ENCODE measurements around the gene FMN1.

Gene FMN1

DNA sequence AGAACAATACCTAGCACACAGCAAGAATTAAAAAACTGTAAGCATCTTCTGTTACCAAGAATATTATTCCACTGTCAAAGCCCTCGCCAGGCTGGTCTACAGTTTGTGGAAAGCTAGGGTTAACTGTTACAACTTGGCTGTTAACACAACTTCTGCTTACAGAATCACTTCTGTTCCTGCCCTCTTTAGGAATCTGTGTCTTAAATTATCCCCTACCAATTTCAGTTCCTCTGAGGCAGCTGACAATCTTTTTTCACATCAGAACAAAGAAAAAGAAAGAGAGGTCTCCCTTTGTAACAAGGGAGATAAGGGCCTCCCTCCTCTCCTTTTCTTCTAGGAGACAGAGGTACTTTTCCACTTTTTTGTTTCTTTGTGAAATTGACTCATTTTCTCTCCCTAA lies 188.9 kb downstream of the FMN1 start:
- DNase-seq: no peak

DNA sequence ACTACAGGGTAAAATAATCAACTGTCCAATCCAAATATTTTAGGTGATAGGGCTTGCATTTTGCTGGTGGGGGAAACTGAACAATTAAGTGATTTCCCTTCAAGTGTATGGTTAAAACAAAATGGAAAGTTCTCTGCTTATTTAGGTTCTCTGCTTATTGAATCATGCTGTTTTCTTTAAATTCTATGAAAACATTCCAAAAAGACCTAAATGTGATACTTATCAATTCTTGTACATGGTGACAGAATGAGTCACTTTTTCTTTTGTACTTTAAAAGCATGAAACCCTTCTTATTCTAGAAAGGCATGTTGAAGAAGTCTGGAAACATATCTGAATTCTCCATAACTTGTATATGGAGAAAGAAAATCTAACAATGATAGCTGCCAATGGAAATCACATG lies 192.6 kb downstream of the FMN1 start:
- no peak for DNase-seq

DNA sequence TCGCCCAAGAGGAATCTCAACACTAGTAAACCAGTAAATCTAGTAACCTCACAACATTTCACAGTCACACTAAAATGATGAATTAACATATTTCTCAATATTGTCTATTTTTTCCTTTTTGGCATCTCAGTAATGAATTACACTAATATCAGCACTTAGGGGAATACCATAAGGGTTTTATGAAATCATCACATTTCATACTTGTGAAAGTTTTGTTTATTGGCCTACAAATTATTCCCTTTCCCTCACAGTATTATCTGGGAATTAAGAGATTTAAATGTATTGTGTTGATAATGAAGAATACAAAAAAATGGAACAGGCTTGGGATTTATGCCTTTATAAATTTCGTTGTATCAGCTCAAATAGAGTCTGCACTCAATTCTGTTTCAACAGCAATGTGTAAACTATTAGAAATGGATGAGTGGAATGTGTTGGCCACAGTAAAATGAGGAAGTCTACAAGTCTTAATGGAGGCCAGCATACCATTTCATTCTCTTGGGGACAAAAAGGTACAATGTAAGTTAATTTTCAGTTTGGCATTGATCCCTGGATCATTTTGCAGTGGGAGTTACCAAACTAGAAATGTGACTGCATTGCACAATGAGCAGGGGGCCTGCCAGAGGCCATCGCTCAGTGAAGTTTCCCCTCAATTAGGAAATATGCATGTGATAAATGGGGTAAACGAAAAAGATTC lies 195.4 kb downstream of the FMN1 start:
- DNase-seq: no peak

DNA sequence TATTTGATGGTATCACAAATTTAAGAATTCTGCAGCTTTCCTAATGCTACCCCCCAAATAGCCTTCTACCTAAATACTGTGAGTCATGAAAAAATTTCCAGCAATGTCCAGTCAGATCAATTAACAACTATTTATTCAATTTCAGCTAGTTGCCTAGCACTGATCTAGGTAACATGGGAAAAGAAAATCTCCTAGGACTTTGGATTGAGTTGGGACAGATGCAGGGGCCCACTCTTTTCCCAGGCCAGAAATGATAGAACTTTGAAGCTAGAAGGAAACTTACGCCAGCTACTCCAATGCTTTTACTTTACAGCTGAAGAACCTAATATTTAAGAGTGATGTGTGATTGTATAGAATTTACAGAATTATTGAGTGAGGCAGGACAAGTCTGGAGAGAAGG lies 196.3 kb downstream of the FMN1 start:
- DNase-seq: no peak

DNA sequence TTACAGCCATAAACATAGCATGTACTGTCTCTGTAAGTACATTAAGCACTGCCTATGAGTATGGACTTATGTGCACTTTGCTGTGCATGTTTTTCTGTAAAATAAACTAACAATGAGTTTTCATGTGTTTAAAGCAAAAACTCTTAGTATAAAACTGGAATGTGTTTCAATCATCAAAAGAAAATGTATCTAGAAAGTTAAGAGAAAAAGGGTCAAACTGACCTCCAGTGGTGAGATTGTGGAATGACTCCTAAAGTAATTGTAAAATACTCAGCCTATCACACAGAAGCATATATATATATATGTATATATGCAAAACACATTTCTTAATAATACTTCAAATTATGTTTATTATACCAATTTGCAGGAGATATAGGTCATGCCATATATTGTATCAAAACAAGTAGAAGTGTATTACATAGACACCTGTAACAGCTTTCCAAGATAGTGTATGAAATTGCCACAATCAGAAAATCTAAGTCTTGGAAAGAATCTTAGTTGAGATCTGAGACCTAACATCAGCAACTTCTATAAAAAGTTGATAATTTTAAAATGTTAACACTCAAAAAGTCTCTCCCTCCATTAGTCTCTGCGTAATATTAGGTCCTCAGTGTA lies 199.6 kb downstream of the FMN1 start:
- DNase-seq: no peak

DNA sequence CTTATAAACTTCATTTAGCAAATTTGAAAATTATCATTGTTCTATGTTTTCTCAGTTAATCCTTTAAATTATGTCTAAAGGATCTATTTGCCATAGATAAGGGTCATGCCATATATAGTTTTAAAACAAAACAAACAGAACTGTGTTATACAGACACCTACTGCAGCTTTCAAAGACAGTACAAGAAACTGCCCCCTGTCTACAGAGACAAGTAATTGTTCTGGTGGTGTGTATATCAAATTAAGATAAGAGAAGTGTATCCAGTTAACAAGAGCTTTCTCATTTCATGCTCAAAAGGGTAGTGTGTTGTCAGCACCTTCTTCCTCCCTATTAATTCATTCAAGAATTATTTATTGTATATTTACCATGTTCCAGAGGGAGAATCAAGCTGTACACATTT lies 201.2 kb downstream of the FMN1 start:
- DNase-seq: no peak

DNA sequence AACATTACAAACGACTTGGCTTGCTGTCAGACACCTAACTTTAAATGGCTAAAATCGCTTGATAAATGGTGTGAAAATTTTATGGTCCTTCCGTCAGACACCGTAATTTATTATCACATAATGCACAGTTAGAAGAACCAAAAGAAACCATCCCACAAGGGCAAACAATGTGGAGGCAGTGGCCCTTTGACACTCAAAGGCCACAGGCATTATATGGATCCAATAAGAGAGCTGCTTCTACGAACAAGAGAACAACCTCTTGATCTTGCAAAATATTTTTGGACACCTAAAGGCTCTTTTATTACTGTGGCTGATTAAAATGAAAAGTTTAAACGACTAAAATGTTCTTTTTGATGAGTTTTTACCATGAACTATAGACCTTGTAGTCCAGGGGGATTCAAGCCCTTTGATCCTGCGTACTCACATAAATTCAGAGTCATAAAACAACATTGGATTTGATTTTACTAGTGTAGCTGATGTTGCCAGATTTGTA lies 202.8 kb downstream of the FMN1 start:
- DNase-seq: no peak

DNA sequence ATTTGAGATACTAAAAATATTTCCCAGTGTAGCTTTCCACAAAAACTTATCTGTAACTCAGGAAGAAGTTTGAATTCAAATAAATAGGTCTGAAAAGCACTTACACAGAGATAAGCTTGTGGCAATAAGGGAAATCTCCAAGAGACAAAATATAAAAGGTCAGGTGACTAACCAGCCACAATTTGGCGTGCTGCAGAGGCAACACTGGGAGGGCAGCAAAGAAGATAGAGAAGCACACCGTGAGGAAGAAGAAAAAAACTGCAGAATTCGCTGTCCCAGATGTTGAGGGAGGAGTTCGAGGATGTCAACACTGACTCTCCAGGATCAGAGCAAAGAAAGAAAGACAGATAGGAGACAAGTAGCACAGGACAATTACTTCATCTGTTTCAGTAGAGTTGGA lies 204.4 kb downstream of the FMN1 start:
- DNase-seq: no peak

DNA sequence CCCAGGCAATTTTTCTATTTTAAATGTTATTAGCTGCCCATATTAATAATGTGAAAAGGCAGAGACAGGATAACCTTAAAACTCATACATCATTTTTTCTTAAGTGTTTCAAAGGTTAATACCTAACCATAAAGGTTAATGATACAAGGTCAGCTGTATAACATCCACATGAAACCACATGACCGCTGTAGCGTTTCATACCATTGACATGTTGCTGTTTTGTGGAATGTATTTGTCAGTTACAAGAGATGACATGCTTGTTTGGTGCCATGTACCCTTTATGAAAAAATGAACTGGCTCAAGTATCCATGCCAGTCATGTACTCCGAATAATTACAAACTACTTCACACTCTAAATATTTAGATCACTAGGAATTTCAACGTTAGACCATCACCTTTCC lies 207.4 kb downstream of the FMN1 start:
- no peak for DNase-seq

DNA sequence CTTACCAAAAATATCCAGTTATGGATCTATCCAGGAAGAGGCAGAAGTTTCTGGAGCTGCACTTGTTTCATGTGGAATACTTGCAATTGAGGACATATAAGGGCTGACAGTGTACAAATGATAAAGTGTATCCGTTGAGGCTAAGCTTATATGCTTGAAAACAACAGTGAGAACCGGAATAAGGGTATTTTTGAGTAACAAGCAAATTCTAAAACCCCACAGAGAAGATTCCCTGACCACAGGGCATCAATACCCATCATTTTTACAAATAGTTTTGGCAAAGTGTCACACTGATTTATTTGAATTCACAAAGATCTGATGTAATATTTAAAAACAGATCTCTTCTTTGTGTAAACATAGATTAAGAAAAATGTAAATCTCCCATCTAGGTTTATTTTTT lies 208.4 kb downstream of the FMN1 start:
- DNase-seq: no peak

DNA sequence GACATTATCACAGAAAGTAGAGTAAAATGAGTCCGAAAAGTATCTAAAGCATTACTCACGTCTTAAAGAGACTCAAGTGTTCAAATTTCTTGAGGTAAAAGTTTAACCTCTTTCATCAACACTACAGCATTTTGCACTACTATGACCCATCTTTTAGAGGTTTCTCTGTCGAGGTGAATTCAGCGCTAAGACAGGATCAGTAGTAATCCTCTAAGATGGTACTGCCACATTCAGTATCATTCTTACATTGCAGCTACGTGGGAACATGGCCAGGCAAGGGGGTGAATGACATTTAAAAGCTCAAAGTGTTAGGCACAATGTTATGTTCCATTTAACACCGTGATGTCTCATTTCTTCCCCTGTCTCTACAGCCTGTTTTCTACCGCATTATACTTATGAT lies 210.8 kb downstream of the FMN1 start:
- no peak for DNase-seq

DNA sequence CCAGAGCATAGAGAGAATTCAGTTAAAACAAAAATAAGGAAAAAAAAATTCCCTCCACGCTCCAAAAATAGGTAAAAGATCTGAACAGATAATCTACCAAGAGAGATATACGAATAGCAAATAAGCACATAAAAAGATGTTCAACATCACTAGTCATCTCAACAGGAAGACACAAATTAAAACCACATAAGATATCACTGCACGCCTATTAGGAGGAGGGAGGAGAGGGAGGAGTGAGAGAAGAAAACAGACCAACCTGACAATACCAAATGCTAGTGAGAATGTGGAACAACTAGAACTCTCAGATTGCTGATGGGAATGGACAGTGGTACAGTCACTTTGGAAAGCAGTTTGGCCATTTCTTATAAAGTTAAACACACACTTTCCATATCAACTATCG lies 212.5 kb downstream of the FMN1 start:
- DNase-seq: no peak

DNA sequence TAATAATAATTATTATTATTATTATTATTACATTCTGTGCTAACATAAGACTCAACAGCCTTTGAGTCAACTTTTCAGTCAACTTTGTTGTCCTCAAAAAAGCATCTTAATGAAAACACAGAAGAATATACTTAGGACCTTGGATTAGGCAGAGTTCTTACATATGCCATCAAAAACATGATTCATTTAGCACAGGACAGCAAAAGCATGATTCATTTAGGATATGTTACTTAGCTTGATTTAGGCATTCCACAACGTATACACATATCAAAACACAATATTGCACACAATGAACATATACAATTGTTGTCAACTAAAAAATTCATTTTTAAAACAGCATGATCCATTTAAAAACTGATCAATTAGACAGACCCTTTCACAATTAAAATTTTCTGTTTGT lies 213.0 kb downstream of the FMN1 start:
- DNase-seq: no peak

DNA sequence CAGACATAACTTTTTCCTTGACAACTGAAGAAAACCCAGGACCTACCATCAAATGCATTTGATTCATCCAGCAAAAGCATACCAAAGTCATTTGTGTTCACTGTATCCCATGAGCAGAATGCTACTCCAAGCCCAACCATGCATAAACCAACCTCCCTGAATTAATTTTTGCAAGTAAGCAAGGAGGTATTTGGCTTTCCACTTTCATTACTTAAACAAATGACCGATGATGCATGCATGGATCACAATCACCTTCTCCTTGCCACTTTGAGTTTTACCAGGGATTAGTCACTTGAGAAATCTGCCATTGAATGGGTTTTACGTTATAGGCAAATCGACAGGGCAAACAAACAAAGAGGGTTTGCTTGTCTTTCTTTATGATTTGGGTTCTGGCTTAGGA lies 214.8 kb downstream of the FMN1 start:
- DNase-seq: no peak

DNA sequence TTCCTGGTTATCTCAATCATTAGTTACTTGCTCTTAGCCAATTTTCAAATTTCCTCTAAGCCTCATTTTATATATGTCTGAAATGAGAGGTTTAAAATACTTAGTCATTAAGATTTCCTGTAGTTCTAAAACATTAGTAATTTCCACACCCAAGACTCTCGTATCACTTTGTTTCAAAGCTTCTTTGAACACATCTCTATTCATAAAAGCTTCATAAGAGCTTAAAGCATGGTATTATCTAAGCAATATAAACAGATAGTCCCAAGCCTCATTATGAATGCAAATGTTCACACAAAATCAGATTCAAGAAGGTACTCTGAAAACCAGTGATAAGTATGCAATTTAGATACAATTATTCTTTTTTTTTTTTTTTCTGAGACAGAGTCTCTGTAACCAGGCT lies 217.0 kb downstream of the FMN1 start:
- no peak for DNase-seq

DNA sequence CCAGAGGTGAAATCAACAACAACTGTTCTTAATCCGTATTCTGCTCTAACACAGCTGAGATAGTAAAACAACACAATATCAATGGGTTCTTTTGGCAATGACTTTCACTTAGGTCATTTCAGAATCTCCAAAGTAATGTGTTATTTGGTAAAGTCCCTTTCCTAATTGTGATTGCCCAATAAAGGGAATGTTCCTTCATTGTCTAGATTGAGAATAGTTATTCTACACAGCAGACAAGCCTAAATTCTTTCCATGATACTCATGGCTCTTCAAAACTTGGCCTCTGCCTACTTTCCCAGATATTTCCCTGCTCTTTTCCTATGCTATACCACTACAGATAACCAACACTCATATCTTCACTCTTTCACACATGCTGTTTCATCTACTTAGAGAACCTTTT lies 219.8 kb downstream of the FMN1 start:
- DNase-seq: no peak

DNA sequence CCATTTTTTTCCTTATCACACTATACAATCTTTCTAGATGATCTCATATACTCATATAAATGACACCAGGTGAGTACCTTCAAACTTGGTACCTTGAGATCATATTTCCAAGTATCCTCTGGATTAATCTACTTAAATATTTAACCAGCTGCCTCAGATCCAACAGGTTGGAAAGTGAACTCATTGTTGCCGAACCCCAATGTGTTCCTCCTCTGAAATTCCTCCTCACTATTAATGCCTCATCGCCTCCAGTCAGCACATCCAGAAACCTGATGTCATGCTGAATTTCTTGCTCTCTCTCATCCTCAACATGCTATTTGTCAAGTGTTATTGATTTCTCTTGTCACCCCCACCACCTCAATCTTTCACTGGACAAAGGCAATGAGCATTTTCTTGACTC lies 221.8 kb downstream of the FMN1 start:
- no peak for DNase-seq

DNA sequence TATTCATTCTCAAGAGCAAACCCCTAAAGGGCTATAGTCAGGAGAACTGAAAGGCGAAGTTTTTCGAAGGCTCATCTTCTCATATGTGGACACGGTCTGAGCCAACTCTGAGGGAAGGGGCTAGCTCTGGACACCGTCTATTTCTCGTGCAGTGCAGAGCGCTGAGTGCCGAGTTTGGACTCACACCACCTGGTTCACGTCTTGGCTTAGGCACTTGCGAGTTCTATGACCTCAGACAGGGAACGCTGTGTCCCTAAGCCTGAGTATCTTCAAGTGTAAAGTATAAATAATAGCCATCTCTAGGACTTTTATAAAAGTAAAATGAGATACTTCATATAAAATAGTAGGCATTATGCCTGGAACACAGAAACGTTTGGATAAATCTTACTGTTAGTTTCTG lies 223.7 kb downstream of the FMN1 start:
- no peak for DNase-seq

DNA sequence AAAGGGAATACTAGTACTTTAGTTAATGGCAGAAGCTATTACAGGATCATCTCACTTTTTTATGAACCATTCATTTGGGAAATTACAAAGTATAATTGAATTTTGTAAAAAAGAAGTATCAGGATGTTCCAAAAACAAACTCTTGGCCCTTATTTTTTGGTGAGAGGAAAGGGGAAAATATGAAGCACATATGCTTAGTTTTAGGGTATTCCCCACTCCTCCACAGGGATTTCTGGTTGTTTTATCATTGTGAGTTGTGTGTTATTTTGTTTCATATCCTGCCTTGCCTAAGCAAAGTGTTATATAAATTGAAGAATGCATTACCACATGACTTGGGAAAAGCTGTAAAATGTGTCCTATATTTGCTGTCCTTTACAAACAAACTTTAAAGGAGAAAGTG lies 227.0 kb downstream of the FMN1 start:
- no peak for DNase-seq

DNA sequence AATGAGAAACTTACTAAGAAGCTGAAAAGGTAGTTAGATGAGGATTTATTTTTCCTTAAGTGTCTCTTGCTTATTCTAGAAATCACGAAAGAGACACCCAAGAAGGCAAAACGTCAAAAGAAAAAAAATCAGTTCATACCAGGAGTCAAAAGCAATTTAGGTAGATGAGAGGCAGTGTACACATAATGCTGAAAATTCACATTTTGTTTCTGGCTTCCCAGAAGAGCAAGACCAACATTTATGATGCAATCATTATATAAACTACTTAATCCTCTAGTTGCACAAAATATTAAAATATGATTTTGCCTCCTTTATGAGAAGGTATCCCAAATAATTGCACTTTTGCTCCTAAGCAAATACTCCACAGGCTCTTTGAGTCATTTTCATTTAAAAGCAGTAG lies 228.0 kb downstream of the FMN1 start:
- DNase-seq: no peak

DNA sequence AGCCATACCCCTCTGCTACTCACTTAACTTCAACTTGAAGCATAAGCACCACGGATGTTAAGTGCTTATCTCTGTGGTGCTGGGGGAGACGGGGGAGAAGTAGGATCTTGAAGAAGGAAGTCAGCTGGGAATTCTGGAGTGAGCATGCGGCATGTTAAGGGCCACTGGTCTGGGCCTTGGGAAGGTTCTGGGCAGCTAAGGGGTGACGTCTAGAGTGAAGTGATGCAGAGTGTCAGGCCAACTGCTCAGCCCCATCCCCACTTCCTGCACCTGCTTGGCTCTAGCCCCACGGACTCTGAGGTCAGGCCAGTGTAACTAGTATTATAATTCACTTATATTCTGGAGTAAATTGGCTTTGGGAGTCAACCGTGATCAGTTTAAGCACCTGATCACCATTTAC lies 228.6 kb downstream of the FMN1 start:
- DNase-seq: no peak

DNA sequence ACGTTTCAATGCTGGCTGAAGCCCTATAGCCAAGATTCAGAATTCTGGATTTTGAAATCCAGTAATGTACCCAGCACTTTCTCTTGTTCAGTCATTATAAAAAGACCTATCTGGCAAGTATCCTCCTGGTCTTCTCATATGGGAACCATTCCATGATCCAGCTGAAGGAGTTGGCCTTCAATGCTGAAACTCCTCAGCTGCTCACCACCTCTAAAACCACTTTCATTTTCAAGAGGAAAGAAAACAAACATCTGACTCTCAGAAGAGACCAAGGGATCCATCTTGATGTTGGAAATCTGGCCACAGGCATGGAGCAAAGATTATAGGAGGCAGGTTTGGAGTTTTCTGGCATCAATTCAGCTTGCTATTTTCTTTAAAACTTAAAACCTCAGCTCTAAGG lies 235.4 kb downstream of the FMN1 start:
- DNase-seq: no peak

DNA sequence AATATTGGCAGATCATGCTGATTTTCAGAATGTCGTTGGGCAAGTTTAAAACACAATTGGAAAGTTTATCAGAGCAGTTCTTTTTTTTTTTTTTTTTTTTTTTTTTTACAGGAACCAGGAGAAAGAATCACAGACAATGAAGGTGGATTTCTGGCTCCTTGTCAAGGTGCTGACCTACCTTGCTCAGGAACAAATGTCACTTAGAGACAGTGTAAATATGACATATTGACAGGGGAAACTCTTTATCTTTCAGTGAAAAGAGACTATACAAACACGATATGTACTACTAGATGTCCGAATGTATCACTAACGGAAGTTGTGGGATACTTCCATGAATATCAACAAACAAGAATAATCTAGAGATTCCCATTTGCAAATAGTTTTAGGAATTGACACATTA lies 237.3 kb downstream of the FMN1 start:
- DNase-seq: no peak

DNA sequence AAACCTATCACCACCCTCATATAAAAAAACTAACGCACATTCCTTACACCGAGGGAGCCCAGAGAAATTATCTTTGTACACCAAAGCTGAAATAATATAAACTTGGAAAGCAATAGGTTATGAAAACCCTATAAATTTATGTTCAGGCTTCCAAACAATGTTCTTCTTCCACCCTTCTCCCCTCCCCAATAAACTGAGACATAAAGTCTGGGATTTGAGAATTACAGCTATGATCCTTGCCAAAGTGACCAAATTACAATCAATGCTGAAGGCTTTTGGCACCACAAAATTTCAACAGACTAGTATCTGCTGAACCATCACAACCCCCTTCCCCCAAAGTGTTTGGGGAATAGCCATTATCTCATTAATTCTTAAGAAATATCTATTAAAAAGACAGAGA lies 237.8 kb downstream of the FMN1 start:
- no peak for DNase-seq

DNA sequence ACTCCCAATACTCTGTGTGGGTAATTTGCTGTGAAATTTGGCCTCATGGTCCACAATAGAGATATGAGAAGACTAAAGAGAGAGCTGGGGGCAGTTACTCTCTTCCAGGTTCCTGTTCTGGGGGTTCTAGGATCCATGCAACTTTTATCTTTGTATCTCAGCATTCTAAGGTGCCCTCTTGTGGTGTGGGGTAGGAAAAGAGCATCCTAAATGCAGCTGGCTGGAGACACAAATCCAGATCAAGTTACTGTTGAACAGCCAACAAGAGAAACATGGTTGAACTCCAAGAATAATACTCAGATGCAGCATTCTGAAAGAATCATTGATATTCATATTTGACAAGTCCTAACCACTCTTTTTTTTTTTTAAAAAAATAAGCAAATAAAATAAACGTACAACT lies 238.5 kb downstream of the FMN1 start:
- no peak for DNase-seq

All from NCI-H146 (cell line).